Measurements from ENCODE around the gene ETV5.

DNA sequence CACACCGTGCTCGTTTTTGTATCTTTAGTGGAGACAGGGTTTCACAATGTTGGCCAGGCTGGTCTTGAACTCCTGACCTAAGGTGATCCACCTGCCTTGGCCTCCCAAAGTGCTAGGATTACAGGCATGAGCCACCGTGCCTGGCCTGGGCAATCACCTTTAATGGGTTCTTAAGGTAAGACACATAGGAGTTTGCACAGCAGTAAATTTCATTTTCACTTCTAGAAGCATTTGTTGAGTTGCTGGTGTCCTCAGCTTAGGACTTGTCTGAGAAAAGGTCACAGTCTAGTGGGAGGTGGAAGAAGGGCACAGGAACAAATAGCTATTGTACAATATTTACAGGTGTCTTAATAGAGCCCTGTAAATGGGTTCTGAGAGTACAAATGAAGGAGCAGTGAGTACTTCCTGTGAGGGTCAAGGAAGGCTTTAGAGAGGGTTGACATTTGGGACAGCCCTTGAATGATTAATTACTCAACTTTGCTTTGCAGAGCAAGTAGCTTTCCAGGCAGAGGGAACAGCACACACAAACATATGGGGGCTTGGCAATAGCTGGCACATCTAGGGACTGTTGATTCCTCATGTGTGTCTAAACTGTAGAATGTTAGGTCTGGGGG, 8.7 kb upstream of the ETV5 start:
- TF ChIP-seq, protein P1, sequence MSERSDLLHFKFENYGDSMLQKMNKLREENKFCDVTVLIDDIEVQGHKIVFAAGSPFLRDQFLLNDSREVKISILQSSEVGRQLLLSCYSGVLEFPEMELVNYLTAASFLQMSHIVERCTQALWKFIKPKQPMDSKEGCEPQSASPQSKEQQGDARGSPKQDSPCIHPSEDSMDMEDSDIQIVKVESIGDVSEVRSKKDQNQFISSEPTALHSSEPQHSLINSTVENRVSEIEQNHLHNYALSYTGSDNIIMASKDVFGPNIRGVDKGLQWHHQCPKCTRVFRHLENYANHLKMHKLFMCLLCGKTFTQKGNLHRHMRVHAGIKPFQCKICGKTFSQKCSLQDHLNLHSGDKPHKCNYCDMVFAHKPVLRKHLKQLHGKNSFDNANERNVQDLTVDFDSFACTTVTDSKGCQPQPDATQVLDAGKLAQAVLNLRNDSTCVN (tag by site-specific recombination; optimal IDR thresholded peaks at IDR 0.05) = no peak
- no peak for TF ChIP-seq ZBTB49 (tag by site-specific recombination; IDR thresholded peaks at IDR 0.05; ENCODE audit: low read depth)
- TF ChIP-seq BCL11A (tag by site-specific recombination; IDR thresholded peaks at IDR 0.05; ENCODE audit: low read depth) = no peak
- TF ChIP-seq ZNF830 (tag by site-specific recombination; IDR thresholded peaks at IDR 0.05; ENCODE audit: low read depth) = no peak
- TF ChIP-seq, protein P2, sequence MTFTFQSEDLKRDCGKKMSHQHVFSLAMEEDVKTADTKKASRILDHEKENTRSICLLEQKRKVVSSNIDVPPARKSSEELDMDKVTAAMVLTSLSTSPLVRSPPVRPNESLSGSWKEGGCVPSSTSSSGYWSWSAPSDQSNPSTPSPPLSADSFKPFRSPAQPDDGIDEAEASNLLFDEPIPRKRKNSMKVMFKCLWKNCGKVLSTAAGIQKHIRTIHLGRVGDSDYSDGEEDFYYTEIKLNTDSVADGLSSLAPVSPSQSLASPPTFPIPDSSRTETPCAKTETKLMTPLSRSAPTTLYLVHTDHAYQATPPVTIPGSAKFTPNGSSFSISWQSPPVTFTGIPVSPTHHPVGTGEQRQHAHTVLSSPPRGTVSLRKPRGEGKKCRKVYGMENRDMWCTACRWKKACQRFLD (tag by site-specific recombination; IDR thresholded peaks at IDR 0.05) = no peak
- no peak for TF ChIP-seq BCL6B (tag by site-specific recombination; IDR thresholded peaks at IDR 0.05)
- TF ChIP-seq ZNF23 (tag by site-specific recombination; IDR thresholded peaks at IDR 0.05; ENCODE audit: borderline replicate concordance) = no peak
- TF ChIP-seq SP7 (tag by site-specific recombination; IDR thresholded peaks at IDR 0.05) = no peak
- TF ChIP-seq REST (tag by site-specific recombination; IDR thresholded peaks at IDR 0.05) = no peak
- no peak for TF ChIP-seq TRIM28 (IDR thresholded peaks at IDR 0.05; ENCODE audit: borderline replicate concordance, low read length)
